ENCODE results near the gene NFIB. TPM values are rescaled to one million over a fixed set of nuclear protein-coding genes. Genes with fewer than 3 reads are reported as not detected.

Gene NFIB
- total and polyA plus RNA-seq, 2 of the 8 experiments (the other 6 are each of a cell fraction or from before 2014, with no cell fraction given): 2.6 to 13.1 TPM

DNA sequence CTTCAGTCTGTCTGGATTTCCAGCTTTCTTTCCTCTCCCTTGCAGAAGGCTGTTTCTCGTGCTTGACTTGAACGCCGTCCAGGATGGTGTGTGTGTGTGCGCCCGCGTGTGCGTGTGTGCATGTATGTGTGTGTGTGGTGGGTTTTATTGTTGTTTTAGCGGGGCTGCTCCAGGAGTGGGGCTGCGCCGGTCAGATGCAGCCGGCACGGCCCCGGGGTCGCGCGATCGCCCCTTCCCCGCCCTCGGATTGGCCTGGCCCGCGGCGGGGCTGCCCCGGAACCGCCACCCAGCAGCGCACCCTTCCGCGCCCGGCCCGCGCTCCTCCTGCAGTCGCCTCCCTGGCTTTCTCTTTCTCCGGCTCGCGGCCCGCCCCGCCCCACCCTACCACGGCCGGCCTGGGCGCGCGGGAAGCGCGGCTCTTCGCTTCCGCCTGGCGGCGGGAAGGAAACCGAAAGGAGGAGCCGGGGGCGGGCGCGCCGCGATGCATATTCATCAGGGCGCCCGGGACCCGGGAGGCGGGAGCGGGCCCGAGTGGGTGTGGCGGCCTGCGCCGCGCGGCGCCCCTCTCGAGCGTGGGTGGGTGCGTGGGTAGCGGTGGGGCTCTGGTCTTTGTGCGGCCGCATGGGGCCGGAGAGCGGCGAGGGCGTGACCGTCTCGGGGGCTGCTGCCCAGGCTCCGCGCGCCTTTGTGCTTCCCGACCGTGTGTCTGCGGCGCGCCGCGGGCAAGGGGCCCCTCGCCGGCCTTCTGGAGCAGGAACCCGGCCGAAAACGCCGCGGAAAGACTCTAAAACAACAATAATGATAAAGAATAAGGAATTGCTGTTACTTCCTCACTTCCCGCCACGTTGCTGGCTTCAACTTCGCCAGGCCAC, 8.5 kb upstream of the NFIB start:
- CTCF ChIA-PET (ENCODE audit: partially characterized antibody): interaction anchor here (0.6 to 0.7 kb wide), 2 partner anchors 585 to 895 kb away, joined by 3 read pairs; no protein-coding TSS in a partner anchor
- peak; percentile 80 for TF ChIP-seq BACH1 (IDR thresholded peaks at IDR 0.05; ENCODE audit: low read length)
- peak in 1 of 2 experiments; percentile 74; a peak in 2 of 3 replicates for TF ChIP-seq POLR2A (IDR thresholded peaks at IDR 0.05; ENCODE audit: control extremely low read depth in 1 of 2, low read depth in 2 of 2, low read length in 2 of 2)
- TF ChIP-seq SP2 (IDR thresholded peaks at IDR 0.05; ENCODE audit: low read length): no peak
- TF ChIP-seq CHD1 (IDR thresholded peaks at IDR 0.05; ENCODE audit: low read depth, low read length): no peak

More for the DNA sequence above, 8.5 kb upstream of the NFIB start:
- peak overlapping the region; percentile 72 for H2AFZ ChIP-seq (ENCODE audit: low read length)
- peak overlapping the region; percentile 94 for H4K8ac ChIP-seq (ENCODE audit: extremely low read depth, insufficient read depth, low read length)
- H3K36me3 ChIP-seq (ENCODE audit: control insufficient read depth in 2 of 4, insufficient read depth in 4 of 4, low read length in 3 of 4): no peaks in the 10 kb centered on the region
- H3K23me2 ChIP-seq (ENCODE audit: low read depth, low read length): peaks cover 5% of the 10 kb centered on the region; the same call in 1 of the 2 replicates
- H2BK12ac ChIP-seq (ENCODE audit: low read depth, low read length): peak overlapping the region; percentile 62; the same call in 1 of the 2 replicates
- peaks cover 11 to 30% (median 14%) of the 10 kb centered on the region in 4 experiments for H3K4me1 ChIP-seq (replicated peaks in 1 of 4; ENCODE audit: control insufficient read depth in 3 of 4, insufficient read depth in 4 of 4, low read length in 3 of 4)
- peak overlapping the region; percentile 68 to 84 (median 72) for H3K4me3 ChIP-seq (ENCODE audit: extremely low read depth in 1 of 4, insufficient read depth in 2 of 4, low read depth in 3 of 4, low read length in 4 of 4)
- peak overlapping the region; percentile 60 to 89 (median 79) for H3K9ac ChIP-seq (replicated peaks in 1 of 4; ENCODE audit: extremely low read depth in 1 of 4, low read depth in 3 of 4, low read length in 3 of 4)
- peak overlapping the region; percentile 91; the same call in 1 of the 2 replicates for H3K18ac ChIP-seq (ENCODE audit: extremely low read depth, low read length)
- H3K9me3 ChIP-seq (ENCODE audit: insufficient read depth in 2 of 2, low read depth in 1 of 2, low read length in 1 of 2): no peaks in the 10 kb centered on the region
- H3K4ac ChIP-seq (replicated peaks; ENCODE audit: insufficient read length, low read depth, low read length): peak overlapping the region; percentile 75
- peak overlapping the region; percentile 78; the same call in 1 of the 2 replicates for H3K27ac ChIP-seq (ENCODE audit: low read depth, low read length)
- no peak overlapping the region for H3K23ac ChIP-seq (ENCODE audit: insufficient read length)
- peak overlapping the region; percentile 39 for H3K56ac ChIP-seq (replicated peaks; ENCODE audit: insufficient read length, low read depth, low read length)
- peak overlapping the region; percentile 91 for H4K91ac ChIP-seq (replicated peaks; ENCODE audit: insufficient read length, low read length)
- H3K14ac ChIP-seq (ENCODE audit: insufficient read length): no peak overlapping the region
- H3K79me1 ChIP-seq (ENCODE audit: low read depth, low read length): no peaks in the 10 kb centered on the region
- H2BK5ac ChIP-seq (ENCODE audit: low read depth, low read length): peak overlapping the region; percentile 86
- H3K27me3 ChIP-seq (replicated peaks in 1 of 4; ENCODE audit: control insufficient read depth in 3 of 4, extremely low read depth in 1 of 4, insufficient read depth in 3 of 4, low read length in 3 of 4): peaks cover 0 to 5% (median 2%) of the 10 kb centered on the region in 4 experiments; a peak in 2 of 7 replicates
- POLR2A ChIA-PET (ENCODE audit: partially characterized antibody): interaction anchor here (0.6 to 0.8 kb wide), 3 partner anchors 10 to 243 kb away, joined by 3 read pairs; no protein-coding TSS in a partner anchor
- peak overlapping the region; percentile 87 to 90 for H3K4me2 ChIP-seq (ENCODE audit: insufficient read depth in 1 of 2, low read depth in 2 of 2, low read length in 2 of 2)
- 0% methylated on average over 42 of the region's 98 CpGs; no CpG with 5 or more reads in 1 of the 2 experiments for WGBS, 2 experiments (ENCODE audit: extremely low coverage in 1 of 2, insufficient coverage in 1 of 2, insufficient read length in 1 of 2, insufficient replicate concordance in 2 of 2, low coverage in 1 of 2, low lambda C conversion rate in 2 of 2, missing lambda C conversion rate in 1 of 2)
- H2AK5ac ChIP-seq (ENCODE audit: low read depth, low read length): no peak overlapping the region
- H2BK15ac ChIP-seq (ENCODE audit: low read length): 0 out of 2 replicates have a peak overlapping the region, but pooled peaks have one; percentile 25
- no peak overlapping the region for H2BK20ac ChIP-seq (ENCODE audit: low read length)
- FAIRE-seq (no peak), DNase-seq (ENCODE audit: low read depth in 1 of 2, low spot score in 2 of 2) (peak in 1 of 2 experiments; percentile 89)
- H2BK120ac ChIP-seq (replicated peaks; ENCODE audit: low read depth, low read length): peak overlapping the region; percentile 61
- peak overlapping the region; percentile 85 for H4K5ac ChIP-seq (ENCODE audit: insufficient read length, low read depth, low read length)
- H4K20me1 ChIP-seq (replicated peaks in 1 of 2; ENCODE audit: control insufficient read depth in 1 of 2, insufficient read depth in 2 of 2, low read length in 2 of 2): no peaks in the 10 kb centered on the region
- H3K79me2 ChIP-seq (ENCODE audit: control insufficient read depth in 1 of 2, insufficient read depth in 2 of 2, low read length in 2 of 2): no peaks in the 10 kb centered on the region; a peak in 1 of 4 replicates
